ENCODE data around the gene UNK. TPM values are rescaled to one million over a fixed set of nuclear protein-coding genes. Genes with fewer than 3 reads are reported as not detected.

UNK gene, protein sequence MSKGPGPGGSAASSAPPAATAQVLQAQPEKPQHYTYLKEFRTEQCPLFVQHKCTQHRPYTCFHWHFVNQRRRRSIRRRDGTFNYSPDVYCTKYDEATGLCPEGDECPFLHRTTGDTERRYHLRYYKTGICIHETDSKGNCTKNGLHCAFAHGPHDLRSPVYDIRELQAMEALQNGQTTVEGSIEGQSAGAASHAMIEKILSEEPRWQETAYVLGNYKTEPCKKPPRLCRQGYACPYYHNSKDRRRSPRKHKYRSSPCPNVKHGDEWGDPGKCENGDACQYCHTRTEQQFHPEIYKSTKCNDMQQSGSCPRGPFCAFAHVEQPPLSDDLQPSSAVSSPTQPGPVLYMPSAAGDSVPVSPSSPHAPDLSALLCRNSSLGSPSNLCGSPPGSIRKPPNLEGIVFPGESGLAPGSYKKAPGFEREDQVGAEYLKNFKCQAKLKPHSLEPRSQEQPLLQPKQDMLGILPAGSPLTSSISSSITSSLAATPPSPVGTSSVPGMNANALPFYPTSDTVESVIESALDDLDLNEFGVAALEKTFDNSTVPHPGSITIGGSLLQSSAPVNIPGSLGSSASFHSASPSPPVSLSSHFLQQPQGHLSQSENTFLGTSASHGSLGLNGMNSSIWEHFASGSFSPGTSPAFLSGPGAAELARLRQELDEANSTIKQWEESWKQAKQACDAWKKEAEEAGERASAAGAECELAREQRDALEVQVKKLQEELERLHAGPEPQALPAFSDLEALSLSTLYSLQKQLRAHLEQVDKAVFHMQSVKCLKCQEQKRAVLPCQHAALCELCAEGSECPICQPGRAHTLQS
- 10 to 100 TPM; 24.5 to 33.7 TPM for total RNA-seq

GRCh38 chr17:75784473-75785015, at the start of gene UNK:
Gene UNK, plus strand, starts transcription at chr17:75784806. Its CDS starts 75 bp downstream, at chr17:75784881.
- peak within 1 kb of the TSS; percentile 100 for H3K27ac Mint-ChIP-seq
- intact Hi-C loops (cut with DNase I, micrococcal nuclease) = loop anchor here (1.0 to 10.0 kb wide), 15 partner anchors 42 to 953 kb away; partner anchors contain the start of genes WBP2 (in 2 of the 2), ACOX1 (in 1 of the 2), FBF1 (in 1 of the 2) and FDXR (in 1 of the 2)
- peak within 1 kb of the TSS; percentile 91 for H3K4me3 Mint-ChIP-seq
- ChIA-PET CTCF (interaction anchor here (0.7 to 3.2 kb wide), 8 partner anchors 8 to 152 kb away, joined by 3 to 16 read pairs (median 6); partner anchors contain the start of genes GALK1 and WBP2), POLR2A (interaction anchor here (0.5 to 5.1 kb wide), 5 partner anchors 10 to 71 kb away, joined by 3 to 45 read pairs (median 4); partner anchors contain the start of gene WBP2)
- H3K27me3 Mint-ChIP-seq = peaks cover 1% of the 10 kb centered on the region
- DNase-seq = peak; percentile 97
- H3K36me3 Mint-ChIP-seq (ENCODE audit: low read depth) = peaks cover 12% of the 10 kb centered on the region
- peak; percentile 67 for ATAC-seq
- H3K4me1 Mint-ChIP-seq = peaks cover 55% of the 10 kb centered on the region
- H3K9me3 Mint-ChIP-seq (ENCODE audit: low read depth) = no peaks in the 10 kb centered on the region

GRCh38 chr17:75736173-75736835, 48.3 kb upstream of the UNK start:
- H3K27me3 Mint-ChIP-seq = no peaks in the 10 kb centered on the region
- DNase-seq (no peak), ATAC-seq (no peak)
- no peak overlapping the region for H3K27ac Mint-ChIP-seq
- H3K9me3 Mint-ChIP-seq (ENCODE audit: low read depth) = no peaks in the 10 kb centered on the region
- POLR2A ChIA-PET = no interaction called here
- peaks cover 6% of the 10 kb centered on the region for H3K4me1 Mint-ChIP-seq
- CTCF ChIA-PET = interaction anchor here (0.6 kb wide), 1 partner anchor 378 kb away, joined by 4 read pairs; no protein-coding TSS in a partner anchor
- H3K36me3 Mint-ChIP-seq (ENCODE audit: low read depth) = no peaks in the 10 kb centered on the region
- H3K4me3 Mint-ChIP-seq = no peak overlapping the region
- intact Hi-C loops (cut with DNase I, micrococcal nuclease) = no loop called here

GRCh38 chr17:75737133-75737962, 47.3 kb upstream of the UNK start:
- intact Hi-C loops (cut with DNase I, micrococcal nuclease) = no loop called here
- ATAC-seq (no peak), DNase-seq (no peak)
- Mint-ChIP-seq H3K36me3 (ENCODE audit: low read depth) (no peaks in the 10 kb centered on the region), H3K4me1 (peaks cover 6% of the 10 kb centered on the region), H3K27me3 (no peaks in the 10 kb centered on the region), H3K27ac (no peak overlapping the region), H3K4me3 (no peak overlapping the region), H3K9me3 (ENCODE audit: low read depth) (no peaks in the 10 kb centered on the region)
- ChIA-PET CTCF (interaction anchor here (1.3 to 2.3 kb wide), 3 partner anchors 11 to 104 kb away, joined by 9 to 27 read pairs (median 10); partner anchors contain the start of gene SMIM5), POLR2A (no interaction called here)

GRCh38 chr17:75738218-75738802, 46.3 kb upstream of the UNK start:
- peaks cover 6% of the 10 kb centered on the region for H3K4me1 Mint-ChIP-seq
- no peaks in the 10 kb centered on the region for H3K27me3 Mint-ChIP-seq
- H3K27ac Mint-ChIP-seq = peak overlapping the region; percentile 55
- no peaks in the 10 kb centered on the region for H3K36me3 Mint-ChIP-seq (ENCODE audit: low read depth)
- ChIA-PET POLR2A (interaction anchor here (1.0 kb wide), 1 partner anchor 42 kb away, joined by 3 read pairs; no protein-coding TSS in a partner anchor), CTCF (interaction anchor here (0.7 to 2.3 kb wide), 7 partner anchors 10 to 597 kb away, joined by 3 to 27 read pairs (median 4); partner anchors contain the start of gene SMIM5)
- no peak overlapping the region for H3K4me3 Mint-ChIP-seq
- intact Hi-C loops (cut with DNase I, micrococcal nuclease) = no loop called here
- ATAC-seq = peak; percentile 91
- peak; percentile 61 for DNase-seq
- H3K9me3 Mint-ChIP-seq (ENCODE audit: low read depth) = no peaks in the 10 kb centered on the region

GRCh38 chr17:75739174-75739573, 45.4 kb upstream of the UNK start:
- H3K9me3 Mint-ChIP-seq (ENCODE audit: low read depth) = no peaks in the 10 kb centered on the region
- ChIA-PET POLR2A (interaction anchor here (1.0 kb wide), 1 partner anchor 41 kb away, joined by 3 read pairs; no protein-coding TSS in a partner anchor), CTCF (interaction anchor here (0.6 to 2.3 kb wide), 4 partner anchors 10 to 597 kb away, joined by 3 to 27 read pairs (median 6); no protein-coding TSS in a partner anchor)
- intact Hi-C loops (cut with DNase I, micrococcal nuclease) = no loop called here
- ATAC-seq (no peak), DNase-seq (no peak)
- H3K4me3 Mint-ChIP-seq = no peak overlapping the region
- H3K27me3 Mint-ChIP-seq = no peaks in the 10 kb centered on the region
- no peaks in the 10 kb centered on the region for H3K36me3 Mint-ChIP-seq (ENCODE audit: low read depth)
- H3K4me1 Mint-ChIP-seq = peaks cover 6% of the 10 kb centered on the region
- H3K27ac Mint-ChIP-seq = no peak overlapping the region

DNA sequence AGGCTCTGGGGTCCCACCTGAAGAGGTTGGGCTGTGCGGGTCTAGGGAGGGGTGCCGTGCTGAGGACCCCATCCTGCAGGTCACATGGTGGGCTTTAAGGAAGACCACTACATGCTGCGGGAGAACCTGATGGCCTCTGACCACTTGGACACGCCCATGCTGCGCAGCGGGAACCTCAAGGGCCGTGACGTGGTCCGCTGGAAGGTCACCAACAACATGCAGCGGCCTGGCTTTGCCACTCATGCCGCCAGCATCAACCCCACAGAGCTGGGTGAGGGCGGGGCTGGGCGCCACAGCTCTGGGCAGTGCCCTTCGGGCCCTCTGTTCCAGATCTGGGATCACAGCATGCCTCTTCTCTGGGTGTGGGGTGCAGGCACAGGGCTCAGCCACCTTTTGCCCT, 44.8 kb upstream of the UNK start:
- H3K4me3 Mint-ChIP-seq = no peak overlapping the region
- no peak overlapping the region for H3K27ac Mint-ChIP-seq
- intact Hi-C loops (cut with DNase I, micrococcal nuclease) = no loop called here
- CTCF ChIA-PET = interaction anchor here (0.6 kb wide), 1 partner anchor 283 kb away, joined by 3 read pairs; no protein-coding TSS in a partner anchor
- H3K27me3 Mint-ChIP-seq = no peaks in the 10 kb centered on the region
- no peaks in the 10 kb centered on the region for H3K36me3 Mint-ChIP-seq (ENCODE audit: low read depth)
- no peak for ATAC-seq
- no peak for DNase-seq
- peaks cover 6% of the 10 kb centered on the region for H3K4me1 Mint-ChIP-seq
- POLR2A ChIA-PET = no interaction called here
- no peaks in the 10 kb centered on the region for H3K9me3 Mint-ChIP-seq (ENCODE audit: low read depth)

DNA sequence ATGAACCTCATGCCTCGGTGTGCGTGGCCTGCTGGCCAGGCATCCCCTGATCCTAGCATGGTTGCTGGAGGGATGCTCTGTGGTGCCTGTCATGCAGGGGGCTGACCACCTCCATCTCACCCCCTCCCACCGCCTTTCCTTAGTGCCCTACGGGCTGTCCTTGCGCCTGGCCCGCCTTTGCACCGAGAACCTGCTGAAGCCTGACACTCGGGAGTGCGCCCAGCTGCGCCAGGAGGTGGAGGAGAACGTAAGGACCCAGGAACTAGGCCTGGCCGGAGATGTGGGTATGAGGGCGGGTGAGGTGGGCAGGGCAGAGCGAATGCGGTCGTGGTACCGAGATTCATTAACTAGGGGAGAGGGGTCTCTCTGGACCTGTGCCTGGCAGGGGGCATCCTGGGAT, 44.4 kb upstream of the UNK start:
- Mint-ChIP-seq H3K36me3 (ENCODE audit: low read depth) (no peaks in the 10 kb centered on the region), H3K4me1 (peaks cover 6% of the 10 kb centered on the region), H3K27me3 (no peaks in the 10 kb centered on the region), H3K9me3 (ENCODE audit: low read depth) (no peaks in the 10 kb centered on the region), H3K4me3 (no peak overlapping the region), H3K27ac (no peak overlapping the region)
- ATAC-seq (no peak), DNase-seq (no peak)
- CTCF ChIA-PET = no interaction called here
- intact Hi-C loops (cut with DNase I, micrococcal nuclease) = no loop called here
- POLR2A ChIA-PET = no interaction called here

DNA sequence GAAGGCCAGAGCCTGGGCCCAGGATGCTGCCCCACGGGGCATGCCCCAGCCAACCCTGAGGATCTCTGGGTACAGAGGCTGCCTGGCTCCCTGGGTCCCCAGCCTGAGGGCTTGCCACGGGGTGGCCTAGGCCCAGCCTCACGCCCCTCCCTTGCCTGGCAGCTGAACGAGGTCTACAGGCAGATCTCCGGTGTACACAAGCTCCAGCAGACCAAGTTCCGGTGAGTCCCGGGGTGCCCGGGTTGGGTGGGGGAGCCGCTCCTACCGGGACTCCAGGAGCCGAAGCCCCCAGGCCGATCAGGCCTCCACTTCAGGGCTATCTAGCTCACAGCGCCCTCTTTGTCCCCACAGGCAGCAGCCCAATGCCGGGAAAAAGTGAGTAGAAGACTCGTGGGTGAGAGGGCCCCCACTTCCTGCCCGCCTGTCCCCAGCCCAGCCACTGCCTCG, 44.0 kb upstream of the UNK start:
- Mint-ChIP-seq H3K36me3 (ENCODE audit: low read depth) (no peaks in the 10 kb centered on the region), H3K27ac (no peak overlapping the region), H3K27me3 (no peaks in the 10 kb centered on the region), H3K4me1 (peaks cover 6% of the 10 kb centered on the region), H3K9me3 (ENCODE audit: low read depth) (no peaks in the 10 kb centered on the region), H3K4me3 (no peak overlapping the region)
- ChIA-PET CTCF (interaction anchor here (0.6 kb wide), 1 partner anchor 26 kb away, joined by 3 read pairs; no protein-coding TSS in a partner anchor), POLR2A (no interaction called here)
- ATAC-seq (no peak), DNase-seq (no peak)
- intact Hi-C loops (cut with DNase I, micrococcal nuclease) = no loop called here

- POLR2A ChIA-PET = no interaction called here
- Mint-ChIP-seq H3K27ac (no peak overlapping the region), H3K4me3 (no peak overlapping the region), H3K4me1 (peaks cover 6% of the 10 kb centered on the region), H3K9me3 (ENCODE audit: low read depth) (no peaks in the 10 kb centered on the region), H3K27me3 (no peaks in the 10 kb centered on the region), H3K36me3 (ENCODE audit: low read depth) (no peaks in the 10 kb centered on the region)
- ATAC-seq (no peak), DNase-seq (no peak)
- CTCF ChIA-PET = interaction anchor here (1.3 kb wide), 1 partner anchor 110 kb away, joined by 8 read pairs; the partner anchor contains the start of gene SMIM5
- intact Hi-C loops (cut with DNase I, micrococcal nuclease) = no loop called here
Measured at GRCh38 chr17:75742337-75742736, 42.3 kb upstream of the UNK start.

Measured in activated CD4-positive, alpha-beta T cell treated with anti-CD3 and anti-CD28 coated beads for 36 hours (primary cell).